HG02884 (cell line): Measurements from ENCODE around the gene CALCA.

ENCODE experiments used
- ATAC-seq: cut with Tn5 transposase; IDR thresholded peaks from one replicate; pipeline ENCODE4 v1.9.1; 2021; ENCODE audit warnings: mild to moderate bottlenecking, moderate library complexity; ENCODE audit not compliant: unreplicated experiment

Gene CALCA

GRCh38 chr11:14949437-14950147 is 22.6 kb downstream of the CALCA start:
- ATAC-seq = no peak

GRCh38 chr11:14942745-14943144 is 29.4 kb downstream of the CALCA start:
- no peak for ATAC-seq

GRCh38 chr11:14938936-14939335 is 33.2 kb downstream of the CALCA start:
- ATAC-seq = no peak

- ATAC-seq = no peak
Observed at GRCh38 chr11:14934641-14935351, 37.4 kb downstream of the CALCA start.

- ATAC-seq = no peak
Observed at GRCh38 chr11:14932447-14932846, 39.7 kb downstream of the CALCA start.

GRCh38 chr11:14930369-14930768 is 41.8 kb downstream of the CALCA start:
- no peak for ATAC-seq

GRCh38 chr11:14927146-14927545 is 45.0 kb downstream of the CALCA start:
- no peak for ATAC-seq

GRCh38 chr11:14924318-14924717 is 47.8 kb downstream of the CALCA start:
- ATAC-seq = no peak
